ENCODE results near the gene NUCB1. TPM values are rescaled to one million over a fixed set of nuclear protein-coding genes. Genes with fewer than 3 reads are reported as not detected.

Gene NUCB1
- total RNA-seq, 1 donor = 300 TPM

DNA sequence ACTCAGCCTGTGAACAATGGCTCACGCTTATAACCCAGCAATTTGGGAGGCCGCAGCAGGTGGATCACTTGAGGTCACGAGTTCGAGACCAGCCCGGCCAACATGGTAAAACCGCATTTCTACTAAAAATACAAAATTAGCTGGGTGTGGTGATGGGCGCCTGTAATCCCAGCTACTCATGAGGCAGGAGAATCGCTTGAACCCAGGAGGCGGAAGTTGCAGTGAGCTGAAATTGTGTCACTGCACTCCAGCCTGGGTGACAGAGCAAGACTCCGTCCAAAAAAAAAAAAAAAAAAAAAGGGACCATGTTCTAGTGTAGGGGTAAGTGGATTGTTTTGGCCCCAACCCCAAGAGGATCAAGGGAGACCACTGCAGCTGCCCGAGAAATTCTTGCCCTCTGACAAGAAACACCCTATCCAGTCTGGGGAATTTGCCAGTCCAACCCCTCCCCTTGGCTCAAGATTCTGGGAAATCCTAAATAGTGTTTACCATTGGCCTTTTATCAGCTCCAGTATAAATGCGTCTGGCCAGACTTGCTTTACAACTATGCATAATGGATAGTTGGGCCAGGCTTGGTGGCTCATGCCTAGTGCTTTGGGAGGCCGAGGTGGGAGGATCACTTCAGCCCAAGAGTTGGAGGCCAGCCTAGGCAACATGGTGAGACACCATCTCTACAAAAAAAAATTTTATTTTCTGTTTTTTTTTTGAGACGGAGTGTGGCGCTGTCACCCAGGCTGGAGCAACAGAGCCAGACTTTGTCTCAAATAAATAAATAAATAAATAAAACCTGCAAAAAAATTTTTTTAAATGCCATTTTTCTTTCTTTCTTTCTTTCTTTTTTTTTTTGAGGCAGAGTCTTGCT is 28.3 kb downstream of the NUCB1 start:
- H3K4me1 ChIP-seq (ENCODE audit: insufficient read depth, low read length) = peaks cover 21% of the 10 kb centered on the region
- H4K20me1 ChIP-seq (ENCODE audit: insufficient read depth, low read length) = no peaks in the 10 kb centered on the region
- H3K4me3 ChIP-seq (ENCODE audit: insufficient read depth, low read length) = no peak overlapping the region
- H3K27ac ChIP-seq (ENCODE audit: low read depth, low read length) = no peak overlapping the region
- TF ChIP-seq CTCF (IDR thresholded peaks at IDR 0.05; ENCODE audit: extremely low read depth, low read depth, low read length) = no peak
- H3K9me3 ChIP-seq (ENCODE audit: low read depth, low read length) = no peaks in the 10 kb centered on the region
- no peaks in the 10 kb centered on the region for H3K79me2 ChIP-seq (ENCODE audit: insufficient read depth, low read length)
- no peaks in the 10 kb centered on the region for H3K36me3 ChIP-seq (ENCODE audit: insufficient read depth, low read length)
- H3K27me3 ChIP-seq (ENCODE audit: insufficient read depth, low read length) = peaks cover 4% of the 10 kb centered on the region
- no peak overlapping the region for H3K4me2 ChIP-seq (ENCODE audit: insufficient read depth, low read length)
- peak; percentile 83 for DNase-seq (ENCODE audit: insufficient read length, low spot score, missing footprints)
- H2AFZ ChIP-seq (ENCODE audit: low read length) = no peak overlapping the region

DNA sequence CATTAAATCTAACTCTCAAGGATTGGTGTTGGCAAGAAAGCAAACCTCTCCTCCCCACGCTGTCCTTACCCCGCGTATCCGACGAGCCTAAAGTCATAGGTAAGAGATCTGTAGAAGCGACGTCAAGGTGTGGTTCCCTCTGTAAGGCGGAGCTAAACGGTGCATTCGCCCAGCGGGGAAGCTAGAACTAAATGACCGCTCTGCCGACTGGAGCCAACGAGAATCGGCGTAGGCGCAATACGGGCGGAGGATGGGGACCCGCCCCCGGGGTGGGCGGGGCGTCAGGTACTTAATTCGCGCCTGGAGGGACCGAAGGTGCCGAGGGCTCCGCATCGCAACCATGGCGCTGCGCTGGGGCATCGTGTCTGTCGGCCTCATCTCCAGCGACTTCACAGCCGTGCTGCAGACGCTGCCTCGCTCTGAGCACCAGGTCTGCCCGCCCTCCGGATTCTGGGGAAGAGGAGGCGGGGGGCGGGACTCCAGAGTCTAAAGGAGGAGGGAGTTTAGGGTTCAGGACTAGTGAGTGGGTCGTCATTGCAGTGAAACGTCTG is 33.3 kb downstream of the NUCB1 start, which contains the start of gene DHDH:
DHDH (plus strand) TSS at position 318 of the 551 bp plus-strand sequence; CDS start at position 341, 23 bp downstream.
- no peaks in the 10 kb centered on the region for H3K4me1 ChIP-seq (ENCODE audit: insufficient read depth, low read length)
- H3K9me3 ChIP-seq (ENCODE audit: low read depth, low read length) = no peaks in the 10 kb centered on the region
- no peak for TF ChIP-seq CTCF (IDR thresholded peaks at IDR 0.05; ENCODE audit: extremely low read depth, low read depth, low read length)
- H3K4me3 ChIP-seq (ENCODE audit: insufficient read depth, low read length) = peak within 1 kb of the TSS; percentile 74
- H4K20me1 ChIP-seq (ENCODE audit: insufficient read depth, low read length) = no peaks in the 10 kb centered on the region
- peak within 1 kb of the TSS; percentile 94 for H2AFZ ChIP-seq (ENCODE audit: low read length)
- H3K79me2 ChIP-seq (ENCODE audit: insufficient read depth, low read length) = no peaks in the 10 kb centered on the region
- peak within 1 kb of the TSS; percentile 85 for H3K4me2 ChIP-seq (ENCODE audit: insufficient read depth, low read length)
- DNase-seq (ENCODE audit: insufficient read length, low spot score, missing footprints) = peak; percentile 95
- no peak within 1 kb of the TSS for H3K27ac ChIP-seq (ENCODE audit: low read depth, low read length)
- peaks cover 4% of the 10 kb centered on the region for H3K27me3 ChIP-seq (ENCODE audit: insufficient read depth, low read length)
- H3K36me3 ChIP-seq (ENCODE audit: insufficient read depth, low read length) = no peaks in the 10 kb centered on the region

- TF ChIP-seq CTCF (IDR thresholded peaks at IDR 0.05; ENCODE audit: extremely low read depth, low read depth, low read length) = no peak
- Histone ChIP-seq H3K27ac (ENCODE audit: low read depth, low read length) (no peak overlapping the region), H3K9me3 (ENCODE audit: low read depth, low read length) (no peaks in the 10 kb centered on the region), H3K79me2 (ENCODE audit: insufficient read depth, low read length) (no peaks in the 10 kb centered on the region), H3K4me3 (ENCODE audit: insufficient read depth, low read length) (no peak overlapping the region), H2AFZ (ENCODE audit: low read length) (no peak overlapping the region), H3K27me3 (ENCODE audit: insufficient read depth, low read length) (peaks cover 4% of the 10 kb centered on the region), H4K20me1 (ENCODE audit: insufficient read depth, low read length) (no peaks in the 10 kb centered on the region), H3K4me2 (ENCODE audit: insufficient read depth, low read length) (no peak overlapping the region), H3K4me1 (ENCODE audit: insufficient read depth, low read length) (no peaks in the 10 kb centered on the region), H3K36me3 (ENCODE audit: insufficient read depth, low read length) (no peaks in the 10 kb centered on the region)
- DNase-seq (ENCODE audit: insufficient read length, low spot score, missing footprints) = peak; percentile 37
Observed at GRCh38 chr19:48934837-48935236, 34.7 kb downstream of the NUCB1 start.

- TF ChIP-seq CTCF (IDR thresholded peaks at IDR 0.05; ENCODE audit: extremely low read depth, low read depth, low read length) = no peak
- DNase-seq (ENCODE audit: insufficient read length, low spot score, missing footprints) = peak; percentile 23
- no peaks in the 10 kb centered on the region for H3K4me1 ChIP-seq (ENCODE audit: insufficient read depth, low read length)
- no peak overlapping the region for H3K27ac ChIP-seq (ENCODE audit: low read depth, low read length)
- peaks cover under 1% of the 10 kb centered on the region for H3K9me3 ChIP-seq (ENCODE audit: low read depth, low read length)
- H3K4me2 ChIP-seq (ENCODE audit: insufficient read depth, low read length) = no peak overlapping the region
- no peak overlapping the region for H2AFZ ChIP-seq (ENCODE audit: low read length)
- H4K20me1 ChIP-seq (ENCODE audit: insufficient read depth, low read length) = no peaks in the 10 kb centered on the region
- peaks cover 4% of the 10 kb centered on the region for H3K27me3 ChIP-seq (ENCODE audit: insufficient read depth, low read length)
- no peaks in the 10 kb centered on the region for H3K79me2 ChIP-seq (ENCODE audit: insufficient read depth, low read length)
- no peaks in the 10 kb centered on the region for H3K36me3 ChIP-seq (ENCODE audit: insufficient read depth, low read length)
- H3K4me3 ChIP-seq (ENCODE audit: insufficient read depth, low read length) = no peak overlapping the region
Observed at GRCh38 chr19:48935864-48936263, 35.8 kb downstream of the NUCB1 start.

Data from osteoblast (primary cell).